ENCODE data around the gene ZNF581.

The ZNF581 gene

DNA sequence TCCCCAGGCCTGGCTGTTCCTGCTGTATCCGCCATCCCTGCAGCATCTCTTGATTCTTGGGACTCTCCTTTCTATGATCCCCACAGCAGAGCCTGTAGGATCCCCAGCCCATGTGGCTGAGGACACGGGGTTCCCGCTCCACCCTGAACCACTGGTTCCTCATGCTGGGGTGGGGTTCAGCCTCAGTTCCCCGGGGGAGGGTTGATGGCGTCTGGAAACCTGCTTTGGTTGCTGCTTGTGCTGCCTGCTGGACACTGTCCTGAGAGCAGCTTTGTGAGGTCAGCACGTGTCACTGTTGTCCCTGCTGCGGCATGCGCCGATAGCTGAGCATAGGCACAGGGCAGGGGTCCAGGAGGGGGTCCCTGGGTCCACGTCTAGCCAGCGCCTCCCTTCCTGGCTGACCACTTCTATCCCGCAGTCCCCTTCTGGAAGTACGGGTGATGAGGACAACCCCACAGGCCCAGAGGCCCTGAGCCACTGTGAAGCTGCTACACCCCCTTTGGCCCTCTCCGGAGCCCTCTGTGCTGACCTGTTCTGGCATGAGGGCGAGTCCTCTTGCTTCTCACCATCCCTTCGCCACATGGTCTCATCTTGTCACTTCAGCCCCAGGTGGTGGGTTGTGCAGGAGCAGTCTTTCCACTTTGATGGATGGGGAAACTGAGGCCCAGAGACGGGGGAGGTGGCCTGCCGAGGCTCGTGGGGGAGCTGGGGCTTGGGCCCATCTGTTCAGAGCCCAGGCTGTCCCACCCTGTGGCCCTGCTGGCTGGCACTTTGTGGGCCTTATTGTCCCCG is 37.1 kb downstream of the ZNF581 start:
- no peak for DNase-seq (ENCODE audit: low read depth)

DNA sequence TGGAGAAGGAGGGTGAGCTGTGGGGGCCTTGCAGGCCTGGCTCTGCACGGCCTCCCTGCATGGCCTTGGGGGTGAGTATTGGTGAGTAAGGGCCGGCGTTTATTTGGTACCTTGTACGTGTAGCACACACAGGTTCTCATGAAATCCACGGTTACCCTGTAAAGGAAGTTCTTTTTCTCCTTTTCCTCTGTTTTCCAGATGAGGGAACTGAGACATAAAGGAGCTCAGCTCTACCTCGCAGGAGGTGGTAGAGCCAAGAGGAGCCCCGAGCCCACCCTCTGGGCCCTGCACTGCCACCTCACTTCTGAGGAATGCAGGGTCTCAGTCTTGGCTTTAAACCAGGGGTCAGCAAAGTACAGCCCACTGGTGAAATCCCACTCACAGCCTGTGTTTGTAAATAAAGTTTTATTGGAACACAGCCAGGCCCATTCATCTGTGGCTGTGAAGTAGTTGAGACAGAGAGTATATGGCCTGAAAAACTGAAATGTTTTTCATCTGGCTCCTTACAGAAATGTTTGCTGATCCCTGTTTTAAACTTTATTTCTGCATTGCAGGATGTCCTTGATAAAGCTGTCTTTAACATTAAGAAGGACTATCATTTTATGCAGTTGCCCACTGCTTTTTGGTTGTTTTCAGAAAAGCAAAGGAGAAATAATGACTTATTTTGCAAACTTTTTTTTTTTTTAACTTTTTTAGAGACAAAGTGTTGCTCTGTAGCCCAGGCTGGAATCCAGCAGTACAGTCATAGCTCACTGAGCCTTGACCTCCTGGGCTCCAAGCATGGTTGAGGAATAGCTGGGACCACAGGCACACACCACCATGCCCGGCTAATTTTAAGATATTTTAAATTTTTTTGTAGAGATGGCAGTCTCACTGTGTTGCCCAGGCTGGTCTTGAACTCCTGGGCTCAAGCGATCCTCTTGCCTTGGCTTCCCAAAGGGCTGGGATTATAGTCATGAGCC is 38.0 kb downstream of the ZNF581 start:
- no peak for DNase-seq (ENCODE audit: low read depth)

DNA sequence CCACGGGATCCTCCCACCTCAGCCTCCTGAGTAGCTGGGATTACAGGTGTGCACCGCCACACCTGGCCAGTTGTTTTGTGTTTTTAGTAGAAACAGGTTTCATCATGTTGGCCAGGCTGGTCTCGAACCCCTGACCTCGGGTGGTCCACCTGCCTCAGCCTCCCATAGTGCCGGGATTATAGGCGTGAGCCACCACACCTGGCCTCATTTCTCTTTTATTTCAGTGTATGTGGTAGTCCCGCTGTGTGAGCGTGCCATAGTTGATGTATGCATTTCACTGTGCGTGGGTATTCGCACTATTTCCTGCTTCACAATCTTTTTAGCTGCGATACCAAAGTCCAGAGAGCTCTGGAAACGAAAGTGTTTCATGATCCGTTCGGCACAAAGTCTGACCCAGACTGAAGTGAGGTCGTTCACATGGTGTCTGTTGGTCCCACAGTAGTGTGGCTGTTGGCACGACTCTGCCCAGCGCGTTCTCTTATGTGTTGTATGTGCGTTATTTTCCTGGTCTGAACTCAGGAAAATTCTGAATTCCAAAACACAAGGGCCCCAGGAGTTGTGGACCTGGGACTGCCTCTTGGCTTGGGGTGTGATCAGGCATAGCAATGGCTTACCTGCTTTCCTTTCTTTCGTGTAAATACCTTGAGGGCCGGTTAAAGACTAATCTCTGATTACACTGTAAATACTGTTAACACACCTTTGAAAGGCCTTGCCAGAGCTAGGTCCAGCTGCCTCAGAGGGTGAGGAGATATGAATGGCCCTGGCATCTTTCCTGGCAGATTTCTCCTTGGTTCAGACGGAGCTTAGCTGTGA is 40.2 kb downstream of the ZNF581 start:
- DNase-seq (ENCODE audit: low read depth) = no peak

DNA sequence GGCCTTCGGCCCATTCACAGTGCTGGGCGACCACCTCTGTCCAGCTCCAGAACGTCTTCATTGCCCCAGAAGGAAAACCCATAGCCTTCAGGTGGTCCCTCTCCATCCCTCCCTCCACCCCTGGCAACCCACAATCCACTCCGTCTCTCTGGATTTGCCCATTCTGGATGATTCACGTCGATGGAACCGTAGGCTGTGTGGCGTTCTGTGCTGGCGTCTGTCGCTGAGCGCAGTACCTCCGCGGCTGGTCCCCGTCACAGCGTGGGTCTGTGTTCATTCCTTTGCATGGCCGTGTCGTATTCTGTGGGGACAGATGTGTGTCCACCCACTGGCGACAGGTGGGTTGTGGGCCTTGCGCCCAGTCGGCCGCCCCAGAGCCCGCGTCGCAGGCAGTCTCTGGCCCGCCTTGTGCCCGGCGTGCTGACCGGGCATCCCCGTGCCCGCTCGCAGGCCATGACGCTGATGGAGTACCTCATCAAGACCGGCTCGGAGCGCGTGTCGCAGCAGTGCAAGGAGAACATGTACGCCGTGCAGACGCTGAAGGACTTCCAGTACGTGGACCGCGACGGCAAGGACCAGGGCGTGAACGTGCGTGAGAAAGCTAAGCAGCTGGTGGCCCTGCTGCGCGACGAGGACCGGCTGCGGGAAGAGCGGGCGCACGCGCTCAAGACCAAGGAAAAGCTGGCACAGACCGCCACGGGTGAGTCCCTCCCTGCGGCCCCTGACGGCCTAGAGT is 41.7 kb downstream of the ZNF581 start:
- DNase-seq (ENCODE audit: low read depth) = no peak

DNA sequence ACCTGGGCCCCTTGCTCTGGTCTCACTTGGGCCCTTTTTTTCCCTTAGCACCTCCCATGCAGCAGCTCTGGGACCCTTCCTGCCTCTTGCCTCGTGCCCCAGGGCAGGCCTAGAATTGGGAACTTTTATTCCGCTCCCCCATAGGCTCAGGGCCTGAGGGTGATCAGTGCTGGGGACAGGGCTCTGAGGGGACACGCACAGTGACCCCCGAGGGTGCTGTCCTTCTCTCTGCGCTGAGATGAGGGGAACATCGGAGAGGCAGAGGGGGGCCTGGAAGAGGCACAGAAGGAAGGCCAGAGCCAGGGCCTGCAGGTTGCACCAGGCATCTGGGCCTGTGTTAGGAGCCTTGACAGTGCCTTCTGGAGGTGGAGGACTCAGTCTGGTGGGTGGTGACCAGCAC is 42.3 kb downstream of the ZNF581 start:
- no peak for DNase-seq (ENCODE audit: low read depth)

DNA sequence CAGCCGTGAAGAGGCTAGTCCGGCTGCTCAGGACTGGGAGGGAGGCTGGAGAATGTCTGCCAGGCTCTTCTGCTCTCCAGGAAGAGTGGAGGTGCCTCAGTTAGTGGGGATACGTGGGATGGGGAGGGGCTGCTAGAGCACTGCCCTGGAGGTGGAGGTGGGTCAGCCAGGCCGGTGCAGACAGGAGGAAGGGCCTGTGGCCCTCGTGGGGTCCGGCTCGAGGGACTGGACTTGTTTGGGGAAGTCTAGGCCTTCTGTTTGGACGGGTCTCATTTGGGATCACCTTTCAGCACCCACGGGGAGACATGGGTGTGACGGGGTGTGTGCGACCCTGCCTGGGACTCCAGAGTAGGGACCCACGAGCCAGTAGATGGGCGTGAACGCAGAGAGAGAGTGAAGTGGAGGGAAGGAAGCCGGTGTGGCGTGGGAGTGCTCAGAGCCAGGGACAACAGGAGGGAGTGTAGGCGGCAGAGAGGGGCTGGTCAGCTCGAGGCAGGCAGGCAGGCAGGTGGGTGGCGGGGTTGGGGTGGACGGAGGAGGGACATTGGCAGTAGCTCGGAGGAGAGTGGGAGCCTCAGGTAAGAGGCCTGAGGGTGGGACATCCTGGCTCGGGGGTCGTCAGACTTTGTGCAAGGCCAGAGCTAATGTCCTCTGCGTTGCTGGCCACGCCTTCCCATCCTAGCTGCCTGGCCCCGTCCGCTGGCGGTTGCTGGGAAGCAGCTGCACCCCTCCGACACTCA is 43.0 kb downstream of the ZNF581 start:
- DNase-seq (ENCODE audit: low read depth) = no peak

DNA sequence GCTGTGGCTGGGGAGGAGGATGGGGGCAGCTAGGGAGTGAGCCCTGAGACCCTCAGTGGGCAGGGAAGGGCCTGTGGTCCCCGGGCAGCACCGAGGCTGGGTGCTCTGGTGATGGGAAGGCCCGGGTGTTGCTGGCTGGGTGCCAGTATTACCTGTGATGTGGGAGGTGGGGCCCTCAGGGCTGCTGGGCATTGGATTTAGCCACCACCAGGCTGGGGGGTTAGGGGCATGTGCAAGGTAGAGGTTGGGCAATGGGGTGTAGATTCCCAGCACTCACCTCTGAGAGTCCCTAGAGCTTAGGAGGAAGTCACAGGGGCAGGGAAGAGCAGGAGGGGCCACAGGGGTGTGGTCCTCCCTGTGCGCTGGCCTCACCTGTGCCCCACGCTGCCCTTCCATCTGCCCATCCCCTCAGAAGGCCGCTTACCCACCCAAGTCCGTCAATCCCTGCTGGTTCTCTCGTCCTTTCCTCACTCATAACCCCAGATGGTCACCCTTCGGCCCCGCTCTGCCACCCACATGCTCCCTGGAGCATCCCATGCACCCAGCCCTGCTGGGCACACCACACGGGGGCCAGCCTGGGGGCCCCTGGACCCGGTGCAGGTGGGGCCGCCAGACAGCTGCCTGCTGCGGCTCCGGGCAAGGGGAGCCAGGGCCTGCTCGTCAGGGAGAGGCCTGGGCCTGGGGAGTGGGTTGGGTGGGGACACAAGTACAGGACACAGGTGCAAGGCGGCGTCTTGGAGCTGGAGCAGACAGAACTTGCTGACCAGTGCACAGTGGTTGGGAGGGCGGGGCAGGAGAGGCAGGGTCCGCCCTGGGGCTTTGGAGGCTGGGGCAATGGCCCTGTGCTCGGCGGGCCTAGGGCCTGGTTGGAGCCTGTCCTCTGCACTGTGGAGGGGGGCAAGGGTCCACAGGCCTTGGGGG is 44.1 kb downstream of the ZNF581 start:
- no peak for DNase-seq (ENCODE audit: low read depth)

DNA sequence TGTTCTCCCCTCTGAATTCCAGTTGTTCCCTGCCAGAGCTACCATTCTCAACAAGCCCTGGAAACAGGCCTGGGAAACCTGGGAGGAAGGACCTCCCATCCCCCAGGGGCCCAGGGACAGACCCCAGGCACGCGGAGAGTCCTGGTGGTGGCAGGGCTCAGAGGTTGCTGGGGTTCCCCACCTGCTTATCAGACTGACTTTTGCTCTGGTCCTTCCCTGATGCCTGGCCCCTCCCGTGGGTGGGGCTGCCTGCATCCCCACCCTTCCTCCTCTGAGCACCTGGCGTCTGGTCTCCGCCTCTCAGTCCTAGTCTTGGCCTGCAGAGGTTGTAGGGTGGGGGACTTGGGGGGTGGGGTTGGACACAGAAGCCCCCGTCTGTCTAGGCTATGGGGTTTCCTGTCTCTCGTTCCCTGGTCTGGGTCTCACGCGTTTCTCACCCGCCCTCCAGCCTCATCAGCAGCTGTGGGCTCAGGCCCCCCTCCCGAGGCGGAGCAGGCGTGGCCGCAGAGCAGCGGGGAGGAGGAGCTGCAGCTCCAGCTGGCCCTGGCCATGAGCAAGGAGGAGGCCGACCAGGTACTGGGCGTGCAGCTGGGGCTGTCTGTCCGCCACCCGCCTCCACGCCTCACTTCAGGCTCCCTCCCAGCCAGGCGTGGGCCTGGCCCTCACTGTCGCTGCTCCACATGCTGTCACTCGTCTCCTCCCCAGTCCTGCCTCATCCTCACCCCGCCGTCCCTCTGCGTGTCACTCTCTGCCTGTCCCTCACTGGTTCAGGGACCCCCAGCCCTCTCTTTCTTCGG is 45.2 kb downstream of the ZNF581 start:
- no peak for DNase-seq (ENCODE audit: low read depth)

DNA sequence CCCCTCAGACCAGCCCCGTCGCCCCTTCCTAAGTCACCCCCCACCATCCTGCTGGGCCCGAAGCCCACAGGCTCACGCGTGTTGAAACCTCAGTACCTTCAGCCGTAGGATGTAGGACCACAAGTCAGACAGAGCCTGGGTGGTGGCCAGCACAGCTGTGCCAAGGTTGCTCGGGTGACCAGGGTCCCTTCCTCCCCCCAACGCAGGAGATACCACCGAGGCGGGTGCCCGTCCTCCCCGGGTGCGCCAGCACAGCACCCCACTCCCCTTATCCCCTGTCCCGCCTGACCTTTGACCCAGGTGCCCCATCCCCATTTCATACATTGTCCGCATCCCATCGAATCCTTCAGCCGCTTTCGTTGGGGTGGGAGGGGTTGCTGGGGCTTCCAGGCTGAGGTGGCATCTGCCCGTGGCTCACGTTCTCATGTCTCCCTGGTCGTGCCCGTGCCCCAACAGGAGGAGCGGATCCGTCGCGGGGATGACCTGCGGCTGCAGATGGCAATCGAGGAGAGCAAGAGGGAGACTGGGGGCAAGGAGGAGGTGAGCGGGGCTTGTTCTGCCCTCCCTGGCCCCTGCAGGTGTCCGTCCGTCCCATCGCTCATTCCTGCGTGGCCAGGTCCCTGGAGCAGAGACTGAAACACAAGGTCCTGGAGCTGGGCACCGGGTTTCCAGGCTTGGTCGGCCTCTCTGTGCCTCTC is 46.1 kb downstream of the ZNF581 start:
- no peak for DNase-seq (ENCODE audit: low read depth)

DNA sequence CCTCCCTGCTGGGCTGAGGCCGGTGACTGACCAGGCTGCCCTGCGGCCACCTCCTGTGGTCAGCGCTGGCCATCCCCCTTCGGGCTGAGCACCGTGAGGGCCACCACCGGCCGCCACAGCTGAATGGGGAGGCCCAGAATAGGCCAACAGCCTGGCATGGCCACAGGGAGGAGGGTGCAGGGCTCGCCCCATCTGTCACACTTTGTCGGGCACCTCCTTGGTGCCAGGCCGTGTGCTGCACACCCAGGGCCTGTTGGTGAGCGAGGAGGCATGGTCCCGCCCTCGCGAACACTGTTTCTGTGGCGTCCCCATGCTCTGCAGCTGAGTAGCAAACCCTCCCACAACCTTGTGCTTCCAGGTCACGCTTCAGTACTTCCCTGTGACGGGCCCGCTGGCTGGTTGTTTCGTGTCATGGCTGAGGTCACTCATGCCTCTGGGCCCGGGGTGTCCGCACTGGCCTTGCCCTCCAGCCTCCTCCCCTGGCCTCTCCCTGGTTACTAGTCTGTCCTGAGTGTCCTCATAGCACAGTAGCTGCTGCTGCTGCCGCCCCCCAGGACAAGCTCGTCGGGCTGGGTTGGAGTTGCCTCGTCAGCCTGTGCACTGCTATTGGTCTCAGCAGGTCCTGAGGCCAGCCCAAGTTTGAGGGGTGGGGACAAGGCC is 46.8 kb downstream of the ZNF581 start:
- DNase-seq (ENCODE audit: low read depth) = no peak

DNA sequence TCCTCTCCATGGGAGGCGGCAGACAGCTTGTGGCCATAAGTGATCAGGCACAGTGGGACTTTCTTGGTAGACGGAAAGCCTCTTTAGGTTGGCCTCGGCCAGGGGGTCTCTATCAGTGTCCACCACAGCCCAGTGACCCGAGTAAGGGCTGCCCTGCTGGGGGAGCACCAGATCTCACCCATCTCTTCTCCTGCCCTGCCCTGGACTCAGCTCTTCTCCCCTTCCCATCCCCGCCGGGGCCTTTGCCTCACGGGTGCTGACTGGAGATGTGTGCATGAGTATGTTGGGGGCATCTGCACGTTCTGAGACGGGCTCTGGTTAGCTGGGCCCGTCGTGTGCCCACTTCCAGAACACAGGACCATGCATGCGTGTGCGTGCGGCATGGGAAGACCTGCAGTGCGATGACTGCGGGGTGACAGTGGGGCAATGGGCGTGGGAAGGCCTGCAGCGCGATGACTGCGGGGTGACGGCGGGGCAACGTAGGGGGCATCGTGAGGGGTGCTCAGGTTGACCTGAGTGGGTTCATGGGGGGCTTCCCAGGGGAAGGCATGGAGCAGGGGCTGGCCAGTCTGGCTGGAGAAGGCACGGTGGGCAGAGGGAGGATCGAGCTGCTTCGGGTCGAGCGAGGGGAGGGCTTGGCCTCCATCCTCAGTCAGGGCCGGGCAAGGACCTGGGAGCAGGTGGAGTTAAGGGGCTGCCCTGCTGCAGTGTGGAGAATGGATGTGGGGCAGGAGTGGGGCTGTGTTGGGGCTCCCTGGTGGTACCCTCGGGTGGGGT is 47.5 kb downstream of the ZNF581 start:
- no peak for DNase-seq (ENCODE audit: low read depth)

DNA sequence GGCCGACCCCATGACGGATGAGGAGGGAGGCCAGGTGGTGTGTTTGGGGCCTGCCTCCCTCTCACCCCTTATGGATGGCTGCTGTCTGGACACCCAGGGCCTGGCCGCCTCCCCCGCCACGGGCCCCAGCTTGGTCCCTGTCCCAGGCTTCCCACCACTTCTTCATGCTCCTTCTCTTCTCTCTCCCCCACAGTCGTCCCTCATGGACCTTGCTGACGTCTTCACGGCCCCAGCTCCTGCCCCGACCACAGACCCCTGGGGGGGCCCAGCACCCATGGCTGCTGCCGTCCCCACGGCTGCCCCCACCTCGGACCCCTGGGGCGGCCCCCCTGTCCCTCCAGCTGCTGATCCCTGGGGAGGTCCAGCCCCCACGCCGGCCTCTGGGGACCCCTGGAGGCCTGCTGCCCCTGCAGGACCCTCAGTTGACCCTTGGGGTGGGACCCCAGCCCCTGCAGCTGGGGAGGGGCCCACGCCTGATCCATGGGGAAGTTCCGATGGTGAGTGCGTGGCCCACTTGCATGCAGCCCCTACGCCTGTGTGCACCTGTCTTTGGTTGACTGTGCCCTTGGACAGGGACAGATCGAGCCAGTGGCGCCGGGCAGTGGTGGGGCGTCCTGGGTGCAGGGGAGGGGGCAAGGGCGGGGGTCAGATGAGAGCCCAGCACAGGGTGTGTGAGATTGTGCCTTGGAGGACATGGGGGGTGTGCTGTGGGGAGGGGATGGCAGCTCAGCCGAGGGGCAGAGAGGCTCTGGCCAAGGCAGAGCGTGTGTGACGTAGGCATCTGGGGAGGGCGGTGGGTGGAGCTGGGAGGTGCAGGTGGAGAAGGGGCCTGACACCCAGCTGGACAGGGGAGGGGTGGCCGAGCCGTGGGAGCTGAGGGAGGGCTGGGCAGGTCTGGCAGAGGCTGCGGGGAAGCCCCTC is 48.4 kb downstream of the ZNF581 start:
- no peak for DNase-seq (ENCODE audit: low read depth)

DNA sequence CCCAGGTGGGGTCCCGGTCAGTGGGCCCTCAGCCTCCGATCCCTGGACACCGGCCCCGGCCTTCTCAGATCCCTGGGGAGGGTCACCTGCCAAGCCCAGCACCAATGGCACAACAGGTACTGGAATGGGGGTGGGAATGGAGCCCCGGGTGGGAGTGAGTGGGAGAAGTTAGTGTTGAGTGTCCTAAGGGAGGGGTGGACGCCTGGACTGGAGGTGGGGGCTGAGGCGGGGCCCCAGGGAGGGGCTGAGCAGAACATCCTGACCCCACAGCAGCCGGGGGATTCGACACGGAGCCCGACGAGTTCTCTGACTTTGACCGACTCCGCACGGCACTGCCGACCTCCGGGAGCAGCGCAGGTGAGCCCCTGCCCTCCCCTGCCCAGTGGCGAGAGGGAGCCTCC is 49.2 kb downstream of the ZNF581 start:
- DNase-seq (ENCODE audit: low read depth) = no peak

DNA sequence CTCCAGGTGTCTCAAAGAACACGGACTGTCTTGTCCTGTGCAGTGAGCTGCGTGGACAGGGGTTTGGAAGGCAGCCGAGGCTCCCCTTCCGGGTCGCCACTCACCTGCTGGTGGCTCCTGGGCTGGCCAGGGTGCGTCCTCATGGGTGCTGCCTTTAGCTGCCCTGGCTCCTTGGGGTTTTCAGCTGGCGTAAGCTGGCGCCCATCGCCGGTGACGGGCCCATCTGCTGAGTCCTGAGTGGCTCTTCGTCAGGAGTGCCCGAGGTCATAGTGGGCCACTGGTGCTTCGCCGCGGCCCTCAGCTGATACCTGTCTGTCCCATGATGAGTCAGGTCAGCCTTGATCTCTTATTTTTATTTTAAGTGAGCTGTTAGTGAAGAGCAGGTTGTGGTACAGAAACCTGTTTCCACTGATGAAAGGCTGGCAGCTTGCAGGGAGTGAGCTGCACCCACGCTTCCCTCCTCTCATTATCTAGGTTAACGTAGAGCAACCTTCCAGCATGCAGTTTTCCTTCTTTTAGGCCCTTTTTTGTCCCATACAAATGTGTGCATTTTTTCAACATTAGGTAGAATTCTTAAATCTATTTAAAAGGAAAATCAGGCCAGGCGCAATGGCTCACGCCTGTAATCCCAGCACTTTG is 50.0 kb downstream of the ZNF581 start:
- no peak for DNase-seq (ENCODE audit: low read depth)

DNA sequence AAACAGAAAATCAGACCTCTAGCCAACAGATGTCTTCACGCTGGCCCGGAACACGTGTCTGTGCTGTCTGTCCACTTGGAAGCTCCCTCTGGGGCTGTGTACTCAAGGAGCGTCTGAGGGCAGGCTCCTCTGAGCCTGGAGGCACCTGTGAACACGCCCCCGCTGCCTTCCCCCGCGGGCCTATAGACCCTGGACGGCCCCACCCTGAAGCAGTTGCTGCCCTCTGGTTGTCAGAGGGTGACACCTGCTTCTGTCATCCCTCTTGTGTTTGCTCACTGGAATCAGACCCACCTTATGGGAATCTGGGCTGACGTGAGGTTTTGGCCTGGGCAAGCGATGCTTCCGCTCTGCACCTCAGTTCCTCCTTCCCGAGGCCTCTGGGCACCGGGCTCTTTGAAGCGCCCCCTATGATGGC is 50.8 kb downstream of the ZNF581 start:
- DNase-seq (ENCODE audit: low read depth) = no peak

All from activated T-helper 9 cell treated with anti-CD3 and anti-CD28 coated beads, Interleukin-2, amount 50 U/mL, for 16 hours (primary cell).